Aorta (tissue), 5 donors: ENCODE results near the gene DYNC1I1. TPM values are rescaled to one million over a fixed set of nuclear protein-coding genes. Genes with fewer than 3 reads are reported as not detected.

ENCODE experiments used
- ATAC-seq: fragments of 200-7000 bp; cut with Tn5 transposase; one replicate; pipeline ENCODE4 v1.9.1; 2022; ENCODE audit warnings: moderate library complexity; ENCODE audit not compliant: low FRiP score
- DNase-seq, 2 donors: peaks; one replicate each; pipeline ENCODE4 v3.0.0-alpha.2; 2020
- H3K27ac ChIP-seq, 2 donors: one replicate each; pipeline ENCODE4 v1.5.1; 2013; ENCODE audit warnings: low read length in 2 of 2, mild to moderate bottlenecking in 2 of 2, moderate library complexity in 2 of 2, control low read depth in 1 of 2, inconsistent platforms in 1 of 2, low read depth in 1 of 2
- H3K27me3 ChIP-seq, 2 donors: one replicate each; pipeline ENCODE4 v1.6.1; 2013; ENCODE audit warnings: control low read depth in 1 of 2, low read length in 1 of 2, mild to moderate bottlenecking in 1 of 2, moderate library complexity in 1 of 2; ENCODE audit not compliant: insufficient read depth in 2 of 2, control insufficient read depth in 1 of 2
- H3K36me3 ChIP-seq, 2 donors: one replicate each; pipeline ENCODE4 v1.6.1; 2013; ENCODE audit warnings: control low read depth in 1 of 2, low read length in 1 of 2, mild to moderate bottlenecking in 1 of 2; ENCODE audit not compliant: insufficient read depth in 2 of 2, control insufficient read depth in 1 of 2
- H3K4me1 ChIP-seq, 2 donors: one replicate each; pipeline ENCODE4 v1.6.1; 2013; ENCODE audit warnings: low read length in 2 of 2, control low read depth in 1 of 2, mild to moderate bottlenecking in 1 of 2, moderate library complexity in 1 of 2; ENCODE audit not compliant: insufficient read depth in 2 of 2, control insufficient read depth in 1 of 2
- H3K4me3 ChIP-seq, 2 donors: one replicate each; pipeline ENCODE4 v1.5.1; 2013; ENCODE audit warnings: low read length in 2 of 2, control low read depth in 1 of 2, mild to moderate bottlenecking in 1 of 2
- H3K9me3 ChIP-seq: one replicate; pipeline ENCODE4 v1.6.1; 2013; ENCODE audit warnings: mild to moderate bottlenecking, low read length; ENCODE audit not compliant: control insufficient read depth
- WGBS, 2 donors: extraction: QIAGEN DNeasy Blood & Tissue Kit; methylation state at CpG; one replicate each; pipeline ENCODE4 v1.1.7; 2013; 5-methylcytosine and 5-hydroxymethylcytosine counted together
- intact Hi-C, 2 donors: fragments of 100-400 bp; cut with DNase I; formaldehyde crosslinking; loops; one replicate each; pipeline versions ENCODE4 v1.14.2 to v1.15.0; 2022
- polyA plus RNA-seq, 2 donors: library from polyadenylated mRNA; stranded (reverse); fragments of 200-250 nt; gene quantifications; one replicate each; pipeline ENCODE4 v1.2.3, GENCODE V29; 2013
- total RNA-seq, 2 donors: library from RNA; stranded (reverse); fragmentation: NEBNext Ultra II Directional; extraction: Animal tissue kit (Norgen Biotek cat#: 25700); gene quantifications; one replicate each; pipeline ENCODE4 v1.2.1, GENCODE V29; 2021
- donor health status: healthy with polysubstance abuse.
- donor health status: Bipolar disorder and iron deficiency.
- donor health status: DM: no; HTN: no; CAD: no.
- donor health status: DM: no; HTN: no; CAD: no.
- donor health status: DM: yes; HTN: yes; CAD: no.

Gene DYNC1I1
- total and polyA plus RNA-seq, 4 donors, result 7.4 to 13.3 (median 11.3) TPM

GRCh38 chr7:96126382-96126781 is 354.0 kb downstream of the DYNC1I1 start:
- Histone ChIP-seq H3K4me1 (no peaks in the 10 kb centered on the region), H3K27me3 (no peaks in the 10 kb centered on the region), H3K27ac (no peak overlapping the region), H3K36me3 (peaks cover 0 to 7% of the 10 kb centered on the region in 2 donors), H3K9me3 (no peaks in the 10 kb centered on the region), H3K4me3 (no peak overlapping the region)
- DNase-seq (no peak), ATAC-seq (no peak)
- intact Hi-C loops, result no loop called here

- no peak for ATAC-seq
- H3K27me3 ChIP-seq, result no peaks in the 10 kb centered on the region
- H3K36me3 ChIP-seq, result peaks cover 0 to 9% of the 10 kb centered on the region in 2 donors
- no peak overlapping the region for H3K4me3 ChIP-seq
- WGBS, 2 donors, result 84 to 89% methylated on average over 2 of the region's 2 CpGs
- H3K27ac ChIP-seq, result no peak overlapping the region
- intact Hi-C loops, result no loop called here
- no peak for DNase-seq
- H3K4me1 ChIP-seq, result no peaks in the 10 kb centered on the region
- H3K9me3 ChIP-seq, result no peaks in the 10 kb centered on the region
Observed at GRCh38 chr7:96127746-96128145, 355.4 kb downstream of the DYNC1I1 start.

- H3K27me3 ChIP-seq, result no peaks in the 10 kb centered on the region
- no peak for DNase-seq
- intact Hi-C loops, result no loop called here
- H3K4me3 ChIP-seq, result no peak overlapping the region
- no peaks in the 10 kb centered on the region for H3K4me1 ChIP-seq
- no peak for ATAC-seq
- WGBS, 2 donors, result 92 to 93% methylated on average over 3 of the region's 3 CpGs
- H3K36me3 ChIP-seq, result peaks cover 0 to 5% of the 10 kb centered on the region in 2 donors
- no peaks in the 10 kb centered on the region for H3K9me3 ChIP-seq
- H3K27ac ChIP-seq, result no peak overlapping the region
Observed at GRCh38 chr7:96131525-96131924, 359.2 kb downstream of the DYNC1I1 start.

GRCh38 chr7:96135241-96135640 is 362.9 kb downstream of the DYNC1I1 start:
- DNase-seq, result no peak
- H3K36me3 ChIP-seq, result peaks cover 0 to 2% of the 10 kb centered on the region in 2 donors
- no peak overlapping the region for H3K27ac ChIP-seq
- no peaks in the 10 kb centered on the region for H3K9me3 ChIP-seq
- no peaks in the 10 kb centered on the region for H3K27me3 ChIP-seq
- no peak overlapping the region for H3K4me3 ChIP-seq
- H3K4me1 ChIP-seq, result no peaks in the 10 kb centered on the region
- WGBS, 2 donors, result 92 to 98% methylated on average over 2 of the region's 2 CpGs
- ATAC-seq, result no peak
- intact Hi-C loops, result no loop called here

- Histone ChIP-seq H3K4me3 (no peak overlapping the region), H3K9me3 (no peaks in the 10 kb centered on the region), H3K27me3 (no peaks in the 10 kb centered on the region), H3K4me1 (no peaks in the 10 kb centered on the region), H3K36me3 (no peaks in the 10 kb centered on the region), H3K27ac (no peak overlapping the region)
- no peak for ATAC-seq
- 92 to 97% methylated on average over 5 of the region's 5 CpGs for WGBS, 2 donors
- DNase-seq, result no peak
- intact Hi-C loops, result no loop called here
Observed at GRCh38 chr7:96136600-96137239, 364.4 kb downstream of the DYNC1I1 start.

- H3K36me3 ChIP-seq, result no peaks in the 10 kb centered on the region
- intact Hi-C loops, result no loop called here
- 81 to 86% methylated on average over 1 of the region's 1 CpG for WGBS, 2 donors
Observed at GRCh38 chr7:96143495-96144259, 371.3 kb downstream of the DYNC1I1 start.

GRCh38 chr7:96144260-96144526 is 371.8 kb downstream of the DYNC1I1 start:
- Histone ChIP-seq H3K4me3 (no peak overlapping the region), H3K27me3 (no peaks in the 10 kb centered on the region), H3K36me3 (no peaks in the 10 kb centered on the region), H3K27ac (no peak overlapping the region), H3K4me1 (no peaks in the 10 kb centered on the region), H3K9me3 (no peaks in the 10 kb centered on the region)
- intact Hi-C loops, result no loop called here
- ATAC-seq, result no peak
- DNase-seq, result no peak
- WGBS, 2 donors, result 56 to 83% methylated on average over 1 of the region's 1 CpG

More at GRCh38 chr7:96143495-96144259, 371.3 kb downstream of the DYNC1I1 start:
- ATAC-seq (no peak), DNase-seq (no peak)
- Histone ChIP-seq H3K9me3 (no peaks in the 10 kb centered on the region), H3K4me1 (no peaks in the 10 kb centered on the region), H3K27me3 (no peaks in the 10 kb centered on the region), H3K4me3 (no peak overlapping the region), H3K27ac (no peak overlapping the region)
